Activated naive CD4-positive, alpha-beta T cell treated with anti-CD3 and anti-CD28 coated beads, Interleukin-2, amount 10 ng/mL, durations not matched to agents 7 days and 5 days (primary cell): ENCODE data around the gene SPIRE1.

Experiments
- CTCF ChIA-PET: fragments of 350-600 bp; sonication (Branson Sonifier 250); formaldehyde crosslinking; loops from one replicate; lab custom pipeline; 2021; ENCODE audit warnings: antibody characterized with exemption; lab: Charles Lee
- DNase-seq: peaks from one replicate; pipeline ENCODE4 v3.0.0-alpha.2; 2020
- H3K27ac Mint-ChIP-seq: one replicate; pipeline ENCODE4 v1.8.0; 2021; ENCODE audit warnings: mild to moderate bottlenecking, moderate library complexity, mixed read lengths
- H3K27me3 Mint-ChIP-seq: one replicate; pipeline ENCODE4 v1.8.0; 2021; ENCODE audit warnings: mild to moderate bottlenecking, mixed read lengths
- H3K36me3 Mint-ChIP-seq: one replicate; pipeline ENCODE4 v1.8.0; 2021; ENCODE audit warnings: mixed read lengths
- H3K4me1 Mint-ChIP-seq: one replicate; pipeline ENCODE4 v1.8.0; 2021; ENCODE audit warnings: mixed read lengths
- H3K4me3 Mint-ChIP-seq: one replicate; pipeline ENCODE4 v1.8.0; 2021; ENCODE audit warnings: mild to moderate bottlenecking, moderate library complexity, mixed read lengths
- H3K9me3 Mint-ChIP-seq: one replicate; pipeline ENCODE4 v1.8.0; 2021; ENCODE audit warnings: mixed read lengths

The SPIRE1 gene

DNA sequence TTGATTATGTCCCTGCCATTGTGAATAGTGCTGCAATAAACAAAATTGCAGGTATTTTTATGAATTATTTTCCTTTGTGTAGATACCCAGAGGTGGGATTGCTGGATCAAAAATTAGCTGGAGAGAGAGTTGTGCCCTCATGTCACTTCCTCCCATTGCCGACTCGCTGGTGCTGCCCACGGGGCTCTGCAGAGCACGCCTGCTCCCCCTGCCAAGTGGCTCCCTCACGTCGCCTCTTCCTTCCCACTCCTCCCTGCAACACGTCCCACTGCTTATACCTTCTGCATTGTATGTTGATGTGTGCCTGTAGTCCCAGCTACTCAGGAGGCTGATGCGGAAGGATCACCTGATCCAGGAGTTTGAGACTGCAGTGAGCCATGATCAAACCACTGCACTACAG, 222.0 kb downstream of the SPIRE1 start:
- Mint-ChIP-seq H3K4me1 (no peaks in the 10 kb centered on the region), H3K27ac (no peak overlapping the region), H3K36me3 (no peaks in the 10 kb centered on the region), H3K27me3 (no peaks in the 10 kb centered on the region), H3K4me3 (no peak overlapping the region), H3K9me3 (no peaks in the 10 kb centered on the region)
- DNase-seq = no peak
- CTCF ChIA-PET = no interaction called here

DNA sequence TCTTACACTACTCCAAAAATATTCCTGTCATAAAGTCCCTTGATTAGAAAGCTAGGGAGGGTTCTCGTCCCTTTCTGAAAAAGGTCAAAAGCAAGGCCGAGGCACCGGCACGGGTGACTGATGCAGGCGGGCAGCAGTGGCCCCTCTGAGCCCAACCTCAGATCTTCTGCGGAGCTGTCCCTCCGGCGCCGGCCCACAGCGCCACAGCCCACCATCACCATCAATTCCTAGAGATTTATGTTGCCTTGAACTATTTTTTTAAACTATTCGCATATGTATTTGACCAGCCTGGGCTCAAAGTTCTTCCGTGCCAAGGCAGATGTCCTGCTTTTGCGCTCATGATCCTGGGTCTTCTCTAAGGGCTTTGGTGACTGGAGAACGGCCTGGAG, 223.4 kb downstream of the SPIRE1 start:
- no peak overlapping the region for H3K4me3 Mint-ChIP-seq
- CTCF ChIA-PET = no interaction called here
- H3K36me3 Mint-ChIP-seq = no peaks in the 10 kb centered on the region
- H3K27me3 Mint-ChIP-seq = no peaks in the 10 kb centered on the region
- no peak for DNase-seq
- H3K27ac Mint-ChIP-seq = no peak overlapping the region
- H3K9me3 Mint-ChIP-seq = no peaks in the 10 kb centered on the region
- H3K4me1 Mint-ChIP-seq = no peaks in the 10 kb centered on the region

DNA sequence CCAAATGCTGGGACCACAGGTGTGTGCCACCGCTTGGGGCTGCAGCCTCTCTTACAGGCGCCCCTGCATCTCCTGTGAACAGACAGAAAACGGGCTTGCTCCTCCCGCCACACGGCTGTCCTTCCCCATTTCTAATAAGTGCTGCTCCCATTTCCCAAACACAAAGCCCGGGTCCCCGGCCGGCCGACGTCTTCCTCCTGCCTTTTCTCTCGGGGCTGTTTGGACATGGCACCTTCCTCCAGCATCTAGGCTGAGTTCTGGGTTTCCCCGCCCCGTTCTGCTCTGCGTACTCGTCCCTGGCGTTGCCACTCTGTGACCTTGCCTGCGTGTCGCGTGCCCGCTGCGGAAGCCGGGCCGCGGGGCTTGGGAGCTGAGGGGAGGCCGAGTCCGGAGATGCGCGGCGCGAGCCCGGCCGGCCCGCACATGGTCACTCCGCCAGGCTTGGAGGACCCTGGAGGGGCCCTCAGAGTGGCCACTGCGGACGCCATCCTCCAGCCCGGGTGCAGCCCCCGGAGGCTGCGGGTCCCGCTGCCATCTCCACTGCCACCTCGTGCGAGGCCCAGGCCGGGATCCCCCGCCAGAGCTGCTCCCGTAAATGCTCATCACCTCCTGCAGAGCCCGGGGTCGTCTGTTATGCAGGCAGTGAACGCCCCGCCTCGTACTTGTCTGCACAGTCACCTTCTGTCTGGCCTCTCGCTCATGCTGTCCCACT, 223.9 kb downstream of the SPIRE1 start:
- Mint-ChIP-seq H3K9me3 (no peaks in the 10 kb centered on the region), H3K27me3 (no peaks in the 10 kb centered on the region), H3K4me3 (no peak overlapping the region), H3K27ac (no peak overlapping the region), H3K4me1 (no peaks in the 10 kb centered on the region), H3K36me3 (no peaks in the 10 kb centered on the region)
- CTCF ChIA-PET = no interaction called here
- no peak for DNase-seq

DNA sequence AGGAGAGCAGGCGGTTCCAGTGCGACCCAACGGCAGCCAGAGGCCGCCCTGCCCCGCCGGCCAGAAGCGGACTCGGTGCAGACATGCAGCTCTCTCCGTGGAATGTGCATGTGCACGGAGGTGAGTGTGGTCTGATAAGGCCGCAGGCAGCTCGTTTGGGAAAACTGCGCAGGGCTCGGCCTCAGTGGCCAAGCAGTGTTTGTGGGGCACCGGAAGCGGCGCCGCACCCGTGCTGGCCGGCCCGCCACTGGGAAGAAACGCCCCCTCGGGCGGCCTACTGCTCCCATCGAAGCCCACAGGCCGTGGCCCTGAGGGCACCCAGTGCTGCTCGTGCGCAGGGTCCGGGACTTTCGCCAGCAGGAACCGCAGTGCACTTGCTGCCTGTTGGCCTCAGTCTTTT, 225.0 kb downstream of the SPIRE1 start:
- Mint-ChIP-seq H3K4me3 (no peak overlapping the region), H3K27ac (no peak overlapping the region), H3K4me1 (no peaks in the 10 kb centered on the region), H3K9me3 (no peaks in the 10 kb centered on the region), H3K27me3 (no peaks in the 10 kb centered on the region), H3K36me3 (no peaks in the 10 kb centered on the region)
- DNase-seq = no peak
- CTCF ChIA-PET = no interaction called here

DNA sequence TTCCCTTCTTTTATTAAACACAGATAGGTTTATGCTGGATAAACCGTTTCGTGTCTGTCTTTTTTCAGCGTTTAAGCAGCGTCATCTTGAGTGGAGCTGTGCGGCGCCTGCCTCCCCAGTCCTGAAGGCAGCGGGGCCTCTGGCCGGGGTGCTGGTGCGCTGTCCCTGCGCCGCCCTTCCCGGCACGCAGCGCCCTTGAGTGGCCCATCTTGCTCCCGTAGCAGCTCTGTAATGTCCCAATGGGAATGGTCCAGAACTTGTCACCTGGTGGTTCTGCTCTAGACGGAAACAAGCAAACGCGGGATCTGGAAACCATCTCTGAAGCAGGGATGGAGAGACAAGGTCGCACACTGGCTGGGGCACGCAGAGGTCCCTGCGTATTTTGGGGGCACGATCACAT, 225.7 kb downstream of the SPIRE1 start:
- H3K27me3 Mint-ChIP-seq = no peaks in the 10 kb centered on the region
- no peaks in the 10 kb centered on the region for H3K9me3 Mint-ChIP-seq
- no peak overlapping the region for H3K27ac Mint-ChIP-seq
- no peak overlapping the region for H3K4me3 Mint-ChIP-seq
- H3K4me1 Mint-ChIP-seq = no peaks in the 10 kb centered on the region
- CTCF ChIA-PET = no interaction called here
- H3K36me3 Mint-ChIP-seq = no peaks in the 10 kb centered on the region
- no peak for DNase-seq

DNA sequence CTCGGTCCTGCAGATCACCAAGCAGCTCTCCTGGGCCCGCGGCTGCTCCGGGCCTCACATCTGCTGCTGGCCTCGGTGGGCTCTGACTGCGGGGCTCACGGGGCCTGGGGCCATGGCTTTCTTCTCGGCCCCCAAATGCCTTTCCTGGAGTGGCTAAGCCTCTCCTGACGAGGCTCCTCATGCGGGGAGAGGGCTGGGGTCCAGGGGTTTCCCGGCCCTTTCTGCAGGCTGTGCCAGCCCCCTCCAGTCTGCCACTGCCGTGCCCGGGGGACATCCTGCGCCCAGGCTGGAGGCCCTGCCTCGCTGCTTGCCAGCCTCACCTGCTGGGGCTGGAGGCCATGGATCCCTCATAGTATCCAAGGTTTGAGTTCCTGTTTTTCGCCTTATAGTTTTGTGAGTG, 226.3 kb downstream of the SPIRE1 start:
- H3K9me3 Mint-ChIP-seq = no peaks in the 10 kb centered on the region
- CTCF ChIA-PET = no interaction called here
- no peaks in the 10 kb centered on the region for H3K36me3 Mint-ChIP-seq
- H3K4me1 Mint-ChIP-seq = no peaks in the 10 kb centered on the region
- H3K4me3 Mint-ChIP-seq = no peak overlapping the region
- no peak overlapping the region for H3K27ac Mint-ChIP-seq
- no peaks in the 10 kb centered on the region for H3K27me3 Mint-ChIP-seq
- DNase-seq = no peak

DNA sequence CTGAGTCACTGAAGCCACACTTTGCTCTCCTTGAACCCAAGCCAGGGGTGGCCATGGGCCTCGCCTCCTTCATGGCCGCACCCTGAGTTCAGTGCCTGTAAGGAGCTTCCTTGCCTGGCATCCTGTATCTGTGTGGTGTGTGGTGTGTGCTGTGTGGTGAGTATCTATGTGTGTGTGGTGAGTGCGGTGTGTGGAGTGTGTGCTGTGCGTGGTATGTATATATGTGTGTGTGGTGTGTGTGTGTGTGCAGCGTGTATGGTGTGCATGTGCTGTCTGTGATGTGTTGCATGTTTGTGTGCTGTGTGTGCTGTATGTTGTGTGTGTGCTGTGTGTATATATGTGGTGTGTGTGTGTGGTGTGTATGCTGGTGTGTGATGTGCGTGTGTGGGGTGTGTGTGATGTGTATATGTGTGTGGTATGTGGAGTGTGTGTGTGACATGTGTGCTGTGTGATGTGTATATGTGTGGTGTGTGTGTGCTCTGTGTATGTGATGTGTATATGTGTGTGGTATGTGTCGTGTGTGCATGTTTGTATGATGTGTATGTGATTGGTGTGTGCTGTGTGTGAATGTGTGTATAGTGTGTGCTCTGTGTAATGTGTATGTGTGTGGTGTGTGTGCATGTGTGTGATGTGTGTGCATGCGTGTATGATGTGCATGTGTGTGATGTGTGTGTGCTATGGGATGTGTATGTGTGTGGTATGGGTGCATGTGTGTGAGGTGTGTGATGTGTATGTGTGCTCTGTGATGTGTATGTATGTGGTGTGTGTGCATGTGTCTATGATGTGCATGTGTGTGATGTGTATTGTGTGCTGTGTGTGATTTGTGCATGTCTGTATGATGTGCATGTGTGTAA, 227.5 kb downstream of the SPIRE1 start:
- Mint-ChIP-seq H3K9me3 (no peaks in the 10 kb centered on the region), H3K4me1 (no peaks in the 10 kb centered on the region), H3K36me3 (no peaks in the 10 kb centered on the region), H3K4me3 (no peak overlapping the region), H3K27me3 (no peaks in the 10 kb centered on the region), H3K27ac (no peak overlapping the region)
- CTCF ChIA-PET = no interaction called here
- no peak for DNase-seq

DNA sequence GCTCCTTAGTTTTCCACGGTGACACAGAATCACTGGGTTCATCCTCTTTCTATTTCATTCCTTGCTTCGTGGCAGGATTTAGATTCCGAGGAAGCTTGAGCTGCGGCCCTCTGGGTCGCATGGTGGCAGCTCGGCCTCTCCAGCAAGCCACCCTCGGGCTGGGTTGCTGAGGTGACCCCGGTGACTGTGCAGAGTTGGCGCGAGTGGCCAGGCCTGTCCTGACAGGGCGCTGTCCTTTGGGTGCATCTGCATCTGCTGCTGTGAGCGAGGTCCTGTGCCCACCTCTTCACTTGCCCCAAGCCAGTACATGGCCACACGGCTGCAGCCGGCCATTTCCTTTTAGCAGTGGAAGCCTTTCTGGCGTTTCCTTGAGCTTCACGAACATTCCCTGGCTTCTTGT, 228.4 kb downstream of the SPIRE1 start:
- no peaks in the 10 kb centered on the region for H3K9me3 Mint-ChIP-seq
- no peak for DNase-seq
- CTCF ChIA-PET = no interaction called here
- no peaks in the 10 kb centered on the region for H3K27me3 Mint-ChIP-seq
- no peak overlapping the region for H3K4me3 Mint-ChIP-seq
- no peaks in the 10 kb centered on the region for H3K36me3 Mint-ChIP-seq
- no peaks in the 10 kb centered on the region for H3K4me1 Mint-ChIP-seq
- H3K27ac Mint-ChIP-seq = no peak overlapping the region

DNA sequence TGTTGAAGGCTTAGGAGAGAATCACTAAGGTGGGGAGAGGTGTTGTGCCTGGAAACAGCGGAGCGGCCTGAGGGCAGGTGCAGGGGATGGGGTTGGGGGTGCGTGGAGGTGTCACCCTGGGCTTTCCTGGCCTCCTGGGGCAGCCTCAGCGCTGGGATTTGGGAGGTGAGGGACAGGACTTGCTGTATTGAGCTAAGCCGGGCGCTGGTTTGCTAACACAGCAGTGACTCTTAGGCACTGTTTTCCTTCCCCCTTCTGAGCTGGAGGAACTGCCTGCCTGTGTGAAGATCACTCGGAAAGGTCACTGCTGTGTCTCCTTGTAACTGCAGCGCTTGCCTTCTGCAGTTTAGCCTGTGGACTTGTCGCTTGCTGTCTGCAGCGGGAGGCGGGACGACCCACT, 229.0 kb downstream of the SPIRE1 start:
- DNase-seq = no peak
- CTCF ChIA-PET = interaction anchor here (1.5 kb wide), 1 partner anchor 13 kb away, joined by 3 read pairs; no protein-coding TSS in a partner anchor
- Mint-ChIP-seq H3K27me3 (no peaks in the 10 kb centered on the region), H3K36me3 (no peaks in the 10 kb centered on the region), H3K4me1 (no peaks in the 10 kb centered on the region), H3K4me3 (no peak overlapping the region), H3K9me3 (no peaks in the 10 kb centered on the region), H3K27ac (no peak overlapping the region)

DNA sequence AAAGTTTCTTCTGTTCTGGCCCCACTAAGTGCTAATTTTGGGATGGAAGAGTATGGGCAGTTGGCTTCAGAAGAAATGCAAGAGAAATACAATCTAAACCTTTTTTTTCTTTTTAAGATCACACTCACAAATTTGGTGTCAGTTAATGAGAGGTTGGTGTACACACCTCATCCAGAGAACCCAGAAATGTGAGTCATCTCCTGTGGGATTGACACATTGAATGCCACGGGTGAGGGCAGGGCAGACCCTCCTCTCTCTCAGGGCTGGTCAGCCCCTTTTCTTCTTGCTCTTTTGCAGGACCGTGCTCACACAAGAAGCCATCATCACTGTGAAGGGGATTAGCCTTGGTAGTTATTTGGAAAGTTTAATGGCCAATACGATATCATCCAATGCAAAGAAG, 231.0 kb downstream of the SPIRE1 start:
- Mint-ChIP-seq H3K4me1 (no peaks in the 10 kb centered on the region), H3K9me3 (no peaks in the 10 kb centered on the region), H3K27me3 (peaks cover 12% of the 10 kb centered on the region), H3K4me3 (no peak overlapping the region), H3K36me3 (no peaks in the 10 kb centered on the region), H3K27ac (no peak overlapping the region)
- no peak for DNase-seq
- CTCF ChIA-PET = no interaction called here

DNA sequence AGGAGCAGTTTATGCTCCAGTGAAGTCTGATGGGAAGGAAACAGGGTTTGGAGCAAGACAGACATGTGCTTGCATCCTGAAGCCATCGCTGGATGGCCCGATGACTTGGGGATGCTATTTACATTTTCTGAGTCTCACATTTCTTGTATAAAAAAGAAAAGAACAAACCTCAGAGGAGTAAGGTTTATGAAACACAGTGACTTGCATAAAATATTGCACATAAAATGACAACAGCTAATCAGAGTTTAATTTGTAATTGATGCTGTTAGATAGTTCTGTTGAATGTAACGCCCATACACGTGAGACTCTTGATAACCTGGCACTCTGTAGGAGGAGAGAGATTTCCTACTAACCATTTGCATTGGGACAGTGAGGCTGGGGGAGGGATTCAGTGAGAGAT, 233.7 kb downstream of the SPIRE1 start:
- H3K27me3 Mint-ChIP-seq = peaks cover 27% of the 10 kb centered on the region
- CTCF ChIA-PET = interaction anchor here (1.1 kb wide), 1 partner anchor 33 kb away, joined by 4 read pairs; no protein-coding TSS in a partner anchor
- no peak overlapping the region for H3K4me3 Mint-ChIP-seq
- DNase-seq = no peak
- H3K4me1 Mint-ChIP-seq = peaks cover 8% of the 10 kb centered on the region
- H3K9me3 Mint-ChIP-seq = no peaks in the 10 kb centered on the region
- H3K27ac Mint-ChIP-seq = no peak overlapping the region
- no peaks in the 10 kb centered on the region for H3K36me3 Mint-ChIP-seq

DNA sequence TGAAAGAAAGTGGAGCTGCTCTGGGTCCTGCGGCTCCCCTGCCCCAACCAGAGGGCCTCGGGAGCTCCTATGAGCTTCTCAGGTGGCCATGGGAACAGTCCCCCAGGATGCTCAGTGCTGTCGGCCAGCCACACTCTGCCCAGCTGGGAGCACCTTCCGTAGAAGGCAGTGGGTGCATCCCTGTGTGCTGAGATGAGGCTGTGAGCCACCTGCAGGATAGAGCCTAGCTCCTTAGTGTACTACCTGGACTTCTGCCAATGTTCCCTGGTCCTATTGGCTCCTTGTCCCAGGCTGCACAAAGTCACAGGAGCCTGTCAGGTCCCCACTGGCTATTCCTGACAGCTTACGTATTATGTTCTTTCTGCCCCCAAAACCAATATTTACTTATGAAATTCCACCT, 234.1 kb downstream of the SPIRE1 start:
- H3K36me3 Mint-ChIP-seq = no peaks in the 10 kb centered on the region
- peaks cover 8% of the 10 kb centered on the region for H3K4me1 Mint-ChIP-seq
- no peak overlapping the region for H3K4me3 Mint-ChIP-seq

DNA sequence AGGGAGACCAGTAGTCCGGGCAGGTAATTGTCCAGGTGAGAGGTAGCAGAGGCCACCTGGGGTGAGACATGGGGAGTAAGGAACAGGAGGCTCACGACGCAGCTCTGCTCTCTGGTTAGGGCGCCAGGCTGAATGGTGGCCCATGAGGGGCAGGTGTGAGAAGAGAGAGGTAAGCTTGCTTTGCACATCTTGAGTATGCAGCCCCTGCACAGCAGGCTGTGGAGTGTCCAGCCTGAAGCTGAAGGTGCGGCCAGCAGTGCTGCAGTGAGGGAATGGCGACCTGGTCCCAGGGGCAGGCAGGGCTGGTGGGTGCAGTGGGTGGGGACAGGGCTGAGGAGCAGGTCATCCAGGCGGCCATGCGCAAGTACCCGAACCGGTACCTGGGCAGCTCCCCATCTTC, 234.5 kb downstream of the SPIRE1 start:
- Mint-ChIP-seq H3K27ac (no peak overlapping the region), H3K36me3 (no peaks in the 10 kb centered on the region), H3K4me3 (no peak overlapping the region), H3K27me3 (peaks cover 31% of the 10 kb centered on the region), H3K4me1 (peaks cover 8% of the 10 kb centered on the region), H3K9me3 (no peaks in the 10 kb centered on the region)
- DNase-seq = no peak
- CTCF ChIA-PET = interaction anchor here (1.1 kb wide), 1 partner anchor 32 kb away, joined by 4 read pairs; no protein-coding TSS in a partner anchor

More for the DNA sequence above, 234.1 kb downstream of the SPIRE1 start:
- Mint-ChIP-seq H3K27ac (no peak overlapping the region), H3K9me3 (no peaks in the 10 kb centered on the region), H3K27me3 (peaks cover 27% of the 10 kb centered on the region)
- CTCF ChIA-PET = interaction anchor here (1.1 kb wide), 1 partner anchor 33 kb away, joined by 4 read pairs; no protein-coding TSS in a partner anchor
- DNase-seq = no peak

DNA sequence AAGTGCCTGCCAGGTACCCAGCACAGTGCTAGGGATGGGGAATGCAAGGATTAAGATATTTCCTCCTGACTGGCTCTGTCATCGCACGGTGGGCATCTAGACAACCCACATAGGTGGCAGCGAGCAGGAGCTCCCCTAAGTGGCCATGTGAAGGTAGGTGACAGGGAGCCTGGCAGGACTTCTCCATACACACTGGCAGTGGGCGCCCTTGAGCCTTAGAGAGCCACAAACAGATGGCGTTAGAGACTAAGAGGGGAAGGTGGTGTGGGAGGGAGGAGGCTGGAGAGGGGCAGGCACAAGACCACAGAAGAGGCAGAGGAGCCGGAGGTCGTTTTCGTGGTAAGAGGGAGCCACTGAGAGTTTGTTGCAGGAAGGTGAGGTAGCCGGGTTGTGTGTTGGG, 235.0 kb downstream of the SPIRE1 start:
- CTCF ChIA-PET = no interaction called here
- DNase-seq = peak; percentile 27
- Mint-ChIP-seq H3K27ac (no peak overlapping the region), H3K27me3 (peaks cover 33% of the 10 kb centered on the region), H3K9me3 (no peaks in the 10 kb centered on the region), H3K36me3 (no peaks in the 10 kb centered on the region), H3K4me3 (no peak overlapping the region), H3K4me1 (peaks cover 8% of the 10 kb centered on the region)

DNA sequence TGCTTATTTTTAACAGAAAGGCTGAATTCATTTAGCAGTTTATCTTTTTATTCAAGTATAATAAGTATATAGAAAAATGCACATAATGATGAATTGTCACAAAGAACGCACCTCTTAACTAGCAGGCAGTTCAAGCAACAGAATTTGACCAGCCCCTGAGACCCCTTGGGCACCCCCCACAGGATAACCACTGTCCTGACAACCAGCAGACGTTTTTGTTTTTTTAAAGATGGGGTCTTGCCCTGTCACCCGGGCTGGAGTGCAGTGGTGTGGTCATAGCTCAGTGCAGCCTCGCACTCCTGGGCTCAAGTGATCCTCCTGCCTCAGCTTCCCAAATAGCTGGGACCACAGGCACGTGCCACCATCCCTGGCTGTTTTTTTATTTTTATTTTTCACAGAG, 236.2 kb downstream of the SPIRE1 start:
- H3K9me3 Mint-ChIP-seq = no peaks in the 10 kb centered on the region

More for the DNA sequence above, 236.2 kb downstream of the SPIRE1 start:
- Mint-ChIP-seq H3K4me1 (peaks cover 8% of the 10 kb centered on the region), H3K27me3 (peaks cover 33% of the 10 kb centered on the region), H3K36me3 (no peaks in the 10 kb centered on the region), H3K27ac (no peak overlapping the region), H3K4me3 (peak overlapping the region; percentile 62)
- DNase-seq = no peak
- CTCF ChIA-PET = no interaction called here
